Measurements from ENCODE around the gene COL1A2.

Gene COL1A2

GRCh38 chr7:94355454-94355853 is 39.2 kb upstream of the COL1A2 start:
- no peak for TF ChIP-seq CTCF (conservative IDR thresholded peaks at IDR 0.05)
- no peak overlapping the region for H3K27ac ChIP-seq

GRCh38 chr7:94357076-94357475 is 37.6 kb upstream of the COL1A2 start:
- H3K27ac ChIP-seq: no peak overlapping the region
- TF ChIP-seq CTCF (conservative IDR thresholded peaks at IDR 0.05): no peak

- no peak for TF ChIP-seq CTCF (conservative IDR thresholded peaks at IDR 0.05)
- no peak overlapping the region for H3K27ac ChIP-seq
Observed at GRCh38 chr7:94360926-94361325, 33.8 kb upstream of the COL1A2 start.

GRCh38 chr7:94362276-94362675 is 32.4 kb upstream of the COL1A2 start:
- TF ChIP-seq CTCF (conservative IDR thresholded peaks at IDR 0.05): no peak
- H3K27ac ChIP-seq: no peak overlapping the region

- TF ChIP-seq CTCF (conservative IDR thresholded peaks at IDR 0.05): no peak
- no peak overlapping the region for H3K27ac ChIP-seq
Observed at GRCh38 chr7:94364816-94365215, 29.9 kb upstream of the COL1A2 start.

GRCh38 chr7:94366163-94366562 is 28.5 kb upstream of the COL1A2 start:
- no peak for TF ChIP-seq CTCF (conservative IDR thresholded peaks at IDR 0.05)
- no peak overlapping the region for H3K27ac ChIP-seq

- no peak for TF ChIP-seq CTCF (conservative IDR thresholded peaks at IDR 0.05)
- no peak overlapping the region for H3K27ac ChIP-seq
Observed at GRCh38 chr7:94366832-94367231, 27.9 kb upstream of the COL1A2 start.

- no peak for TF ChIP-seq CTCF (conservative IDR thresholded peaks at IDR 0.05)
- H3K27ac ChIP-seq: no peak overlapping the region
Observed at GRCh38 chr7:94367949-94368348, 26.7 kb upstream of the COL1A2 start.
